SH-SY5Y (cell line): Measurements from ENCODE around the gene PAK6.

Experiments used
- GATA2 ChIP-seq: IDR thresholded peaks from 2 replicates; pipeline ENCODE4 v1.6.1; 2011; ENCODE audit warnings: mild to moderate bottlenecking, low read depth, low read length
- GATA3 ChIP-seq: IDR thresholded peaks from 2 replicates; pipeline ENCODE4 v1.6.1; 2011; ENCODE audit warnings: low read depth, mild to moderate bottlenecking, low read length, moderate library complexity

DNA sequence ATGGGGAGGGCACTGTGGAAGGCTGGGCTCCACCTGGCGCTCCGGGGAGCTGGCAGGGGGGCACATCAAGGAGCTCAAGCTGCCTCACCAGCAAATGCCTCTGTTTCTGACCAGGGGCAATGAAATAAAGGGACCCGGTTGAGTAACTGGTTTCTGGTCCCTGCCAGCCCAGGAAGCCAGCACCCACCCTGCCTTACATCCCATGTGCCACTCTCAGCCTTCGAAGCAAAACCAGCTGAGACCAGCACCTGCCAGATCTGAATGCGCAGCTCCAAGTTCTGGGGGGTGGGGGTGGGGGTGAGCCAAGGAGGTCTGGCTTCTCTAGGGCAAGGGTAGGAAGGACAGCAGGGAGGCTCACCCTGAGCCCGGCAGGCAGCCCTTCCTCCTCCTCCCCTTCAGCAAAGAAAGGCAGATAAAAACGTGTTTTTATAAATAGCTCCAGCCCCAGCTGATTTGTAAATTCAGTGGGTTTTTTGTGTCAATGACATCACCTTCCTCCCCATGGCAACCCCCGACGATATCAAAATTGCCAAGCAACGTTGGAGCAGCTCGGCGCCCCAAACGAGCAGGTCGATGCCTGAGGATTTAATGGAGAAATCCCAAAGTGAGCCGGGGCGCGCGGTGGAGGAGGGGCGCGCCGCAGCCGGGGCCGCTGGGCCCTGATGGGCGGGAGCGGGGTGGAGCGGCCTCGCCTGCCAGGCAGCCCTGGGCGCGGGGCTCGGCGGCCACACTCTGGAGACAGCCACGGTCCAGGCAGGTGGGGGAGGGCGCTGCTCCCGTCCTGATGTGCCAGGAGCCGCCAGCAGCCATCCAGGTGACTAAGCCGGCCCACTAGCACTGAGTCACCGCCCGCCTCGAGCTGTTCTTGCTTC is at the start of gene PAK6:
- TF ChIP-seq GATA2 (no peak), GATA3 (no peak)
